Kidney (tissue), 14 donors: ENCODE data around the gene CXXC1. TPM values are rescaled to one million over a fixed set of nuclear protein-coding genes. Genes with fewer than 3 reads are reported as not detected.

Source experiments
- DNase-seq, 5 donors: peaks; one replicate each; pipeline ENCODE4 v3.0.0-alpha.2; 2013 to 2020
- FAIRE-seq: peaks from 2 replicates; lab custom pipeline; 2012; peaks lifted over from hg19 to GRCh38; lab: Jason Lieb, UNC
- H3K27ac ChIP-seq, 2 donors: one replicate each; pipeline ENCODE4 v1.7.0; 2013; ENCODE audit warnings: low read depth in 2 of 2, low read length in 2 of 2, inconsistent platforms in 1 of 2
- H3K27me3 ChIP-seq: one replicate; pipeline ENCODE4 v1.7.1; 2013; ENCODE audit warnings: low read length, inconsistent platforms; ENCODE audit not compliant: control insufficient read depth, insufficient read depth
- H3K36me3 ChIP-seq, 3 donors: one replicate each; pipeline versions ENCODE4 v1.7.0 to v1.7.1; 2013; ENCODE audit warnings: low read length in 3 of 3, control low read depth in 1 of 3, inconsistent platforms in 1 of 3; ENCODE audit not compliant: insufficient read depth in 3 of 3, control insufficient read depth in 2 of 3
- H3K4me1 ChIP-seq, 3 donors: one replicate each; pipeline versions ENCODE4 v1.7.0 to v1.7.1; 2013; ENCODE audit warnings: low read length in 3 of 3, inconsistent platforms in 1 of 3, low read depth in 1 of 3; ENCODE audit not compliant: control insufficient read depth in 2 of 3, insufficient read depth in 2 of 3
- H3K4me3 ChIP-seq, 3 donors: one replicate each; pipeline versions ENCODE4 v1.7.0 to v1.8.1; 2013; ENCODE audit warnings: low read length in 3 of 3, control low read depth in 1 of 3, inconsistent platforms in 1 of 3
- H3K9ac ChIP-seq, 3 donors: one replicate each; pipeline versions ENCODE4 v1.7.0 to v1.7.1; 2013; ENCODE audit warnings: low read length in 3 of 3, control low read depth in 1 of 3, inconsistent platforms in 1 of 3
- H3K9me3 ChIP-seq, 3 donors: one replicate each; pipeline versions ENCODE4 v1.7.0 to v1.7.1; 2013; ENCODE audit warnings: low read length in 3 of 3, control low read depth in 1 of 3, inconsistent platforms in 1 of 3; ENCODE audit not compliant: control insufficient read depth in 2 of 3, insufficient read depth in 1 of 3
- CTCF ChIP-seq: IDR thresholded peaks from 3 replicates; pipeline ENCODE4 v1.5.1; 2012; ENCODE audit warnings: mild to moderate bottlenecking, moderate library complexity, borderline replicate concordance; ENCODE audit not compliant: insufficient read depth; ENCODE audit errors: extremely low read depth
- intact Hi-C: fragments of 100-400 bp; cut with DNase I; formaldehyde crosslinking; loops from one replicate; pipeline ENCODE4 v1.11.1; 2022
- polyA plus RNA-seq: library from polyadenylated mRNA; stranded (reverse); fragments of 350-450 nt; fragmentation: Illumina TruSeq; extraction: RNeasy Lipid Tissue Mini Kit (QIAGEN cat#74804); gene quantifications from one replicate; pipeline ENCODE4 v1.2.3, GENCODE V29; 2014; ENCODE audit warnings: low read depth, low replicate concordance; ENCODE audit not compliant: insufficient read depth
- total RNA-seq: library from RNA; stranded (reverse); fragmentation: NEBNext Ultra II Directional; extraction: Animal tissue kit (Norgen Biotek cat#: 25700); gene quantifications from one replicate; pipeline ENCODE4 v1.2.1, GENCODE V29; 2021
- donor health status: control.
- donor health status: control.
- donor health status: control.
- donor health status: control.
- donor health status: control.
- donor health status: DM: yes; HTN: yes; CAD: no.
- donor health status: Normal renal cell carcinoma (clear cell type).

Gene CXXC1
- total and polyA plus RNA-seq, 2 donors from 2014 or later, result 39.0 to 88.7 TPM

- H3K27ac ChIP-seq, result no peak overlapping the region
- no peaks in the 10 kb centered on the region for H3K27me3 ChIP-seq
- no peaks in the 10 kb centered on the region for H3K9me3 ChIP-seq
- no peak overlapping the region for H3K9ac ChIP-seq
- no peak overlapping the region for H3K4me3 ChIP-seq
- TF ChIP-seq CTCF, result no peak
- no peaks in the 10 kb centered on the region for H3K36me3 ChIP-seq
- no peak for DNase-seq
- H3K4me1 ChIP-seq, result peaks cover 0 to 9% (median 3%) of the 10 kb centered on the region in 3 donors
- intact Hi-C loops, result no loop called here
- no peak for FAIRE-seq
Observed at GRCh38 chr18:50315100-50315871, 27.8 kb upstream of the CXXC1 start.

GRCh38 chr18:50313873-50314460 is 26.5 kb upstream of the CXXC1 start:
- H3K9ac ChIP-seq, result no peak overlapping the region
- intact Hi-C loops, result no loop called here
- no peaks in the 10 kb centered on the region for H3K27me3 ChIP-seq
- no peak overlapping the region for H3K27ac ChIP-seq
- H3K4me1 ChIP-seq, result peaks cover 0 to 9% (median 3%) of the 10 kb centered on the region in 3 donors
- DNase-seq (no peak), FAIRE-seq (no peak)
- no peaks in the 10 kb centered on the region for H3K9me3 ChIP-seq
- no peaks in the 10 kb centered on the region for H3K36me3 ChIP-seq
- no peak overlapping the region for H3K4me3 ChIP-seq
- TF ChIP-seq CTCF, result no peak

- no peak for TF ChIP-seq CTCF
- Histone ChIP-seq H3K9me3 (no peaks in the 10 kb centered on the region), H3K4me1 (peaks cover 0 to 9% (median 4%) of the 10 kb centered on the region in 3 donors), H3K36me3 (no peaks in the 10 kb centered on the region), H3K9ac (no peak overlapping the region), H3K4me3 (no peak overlapping the region), H3K27ac (peak overlapping the region; percentile 75 to 78), H3K27me3 (no peaks in the 10 kb centered on the region)
- intact Hi-C loops, result no loop called here
- FAIRE-seq (no peak), DNase-seq (no peak)
Observed at GRCh38 chr18:50313031-50313607, 25.6 kb upstream of the CXXC1 start.
